ENCODE data around the gene LRBA.

The LRBA gene

DNA sequence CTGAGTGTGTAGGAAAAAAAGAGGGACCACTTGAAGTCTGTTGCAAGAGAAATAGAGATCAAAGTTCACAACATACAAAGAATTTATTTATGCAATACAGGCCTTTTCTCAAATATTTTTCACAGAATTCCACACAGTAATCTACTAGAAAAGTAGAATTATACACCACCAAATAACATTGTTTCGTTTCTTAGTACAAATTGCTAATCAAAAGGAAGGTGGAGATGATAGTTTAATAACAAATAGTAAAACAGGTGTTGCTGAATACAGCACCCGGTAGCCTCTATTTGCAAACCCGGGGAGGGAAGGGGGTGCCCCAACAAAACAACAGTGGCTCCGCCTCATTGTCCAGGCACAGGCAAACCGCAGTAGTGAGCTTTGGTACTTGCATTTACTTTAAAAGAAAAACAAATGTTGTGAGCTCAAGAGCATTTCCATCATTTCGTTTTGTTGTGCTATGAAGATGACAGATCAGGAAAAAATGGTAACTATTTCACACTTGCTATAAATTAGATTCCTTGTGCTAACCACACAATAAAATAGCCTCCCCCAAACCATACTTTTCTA lies 750.4 kb downstream of the LRBA start:
- no peaks in the 10 kb centered on the region for H3K4me1 ChIP-seq (ENCODE audit: control insufficient read depth, low read length)
- no peak overlapping the region for H3K4me2 ChIP-seq (ENCODE audit: low read length)
- no peak overlapping the region for H3K27ac ChIP-seq (ENCODE audit: low read depth, low read length)
- H3K79me2 ChIP-seq (ENCODE audit: control insufficient read depth, low read length), result no peaks in the 10 kb centered on the region
- H3K9me2 ChIP-seq (replicated peaks; ENCODE audit: control insufficient read depth, low read length), result no peaks in the 10 kb centered on the region
- TF ChIP-seq EZH2phosphoT487 (IDR thresholded peaks at IDR 0.05; ENCODE audit: borderline replicate concordance, low read length), result no peak
- TF ChIP-seq, protein P1, sequence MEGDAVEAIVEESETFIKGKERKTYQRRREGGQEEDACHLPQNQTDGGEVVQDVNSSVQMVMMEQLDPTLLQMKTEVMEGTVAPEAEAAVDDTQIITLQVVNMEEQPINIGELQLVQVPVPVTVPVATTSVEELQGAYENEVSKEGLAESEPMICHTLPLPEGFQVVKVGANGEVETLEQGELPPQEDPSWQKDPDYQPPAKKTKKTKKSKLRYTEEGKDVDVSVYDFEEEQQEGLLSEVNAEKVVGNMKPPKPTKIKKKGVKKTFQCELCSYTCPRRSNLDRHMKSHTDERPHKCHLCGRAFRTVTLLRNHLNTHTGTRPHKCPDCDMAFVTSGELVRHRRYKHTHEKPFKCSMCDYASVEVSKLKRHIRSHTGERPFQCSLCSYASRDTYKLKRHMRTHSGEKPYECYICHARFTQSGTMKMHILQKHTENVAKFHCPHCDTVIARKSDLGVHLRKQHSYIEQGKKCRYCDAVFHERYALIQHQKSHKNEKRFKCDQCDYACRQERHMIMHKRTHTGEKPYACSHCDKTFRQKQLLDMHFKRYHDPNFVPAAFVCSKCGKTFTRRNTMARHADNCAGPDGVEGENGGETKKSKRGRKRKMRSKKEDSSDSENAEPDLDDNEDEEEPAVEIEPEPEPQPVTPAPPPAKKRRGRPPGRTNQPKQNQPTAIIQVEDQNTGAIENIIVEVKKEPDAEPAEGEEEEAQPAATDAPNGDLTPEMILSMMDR (IDR thresholded peaks at IDR 0.05; ENCODE audit: low read depth, low read length, poor library complexity, severe bottlenecking), result no peak
- no peaks in the 10 kb centered on the region for H3K36me3 ChIP-seq (ENCODE audit: control insufficient read depth, low read length)
- H4K20me1 ChIP-seq (ENCODE audit: control insufficient read depth, insufficient read depth, low read depth, low read length), result no peaks in the 10 kb centered on the region
- H3F3A ChIP-seq (ENCODE audit: control insufficient read depth, insufficient read depth), result no peaks in the 10 kb centered on the region
- H3K9me3 ChIP-seq (ENCODE audit: control insufficient read depth, insufficient read depth, low read length), result no peaks in the 10 kb centered on the region
- no peaks in the 10 kb centered on the region for H3K27me3 ChIP-seq (ENCODE audit: control insufficient read depth, low read length)
- H3K4me3 ChIP-seq (ENCODE audit: low read length), result no peak overlapping the region

DNA sequence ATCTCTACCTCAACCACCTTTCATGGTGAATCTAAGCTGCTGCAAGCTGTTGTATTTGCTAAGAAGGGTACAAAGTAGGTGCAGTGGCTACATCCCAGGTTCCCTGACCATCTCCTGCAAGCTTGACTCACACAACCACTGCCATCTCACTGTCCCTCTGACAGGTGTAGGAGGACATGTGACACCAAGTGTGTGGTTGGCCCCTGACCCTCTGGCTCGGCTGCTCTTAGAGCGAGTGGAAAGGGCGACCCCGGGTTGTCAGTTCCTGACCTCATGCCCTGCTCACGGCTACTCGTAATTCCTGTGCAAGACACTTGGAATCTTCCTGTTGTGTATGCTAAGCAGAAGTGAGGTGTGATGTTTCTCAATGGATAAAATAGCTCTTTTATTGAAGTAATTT lies 752.5 kb downstream of the LRBA start:
- Histone ChIP-seq H3F3A (ENCODE audit: control insufficient read depth, insufficient read depth) (no peaks in the 10 kb centered on the region), H3K9me2 (replicated peaks; ENCODE audit: control insufficient read depth, low read length) (no peaks in the 10 kb centered on the region), H3K36me3 (ENCODE audit: control insufficient read depth, low read length) (no peaks in the 10 kb centered on the region), H3K27me3 (ENCODE audit: control insufficient read depth, low read length) (no peaks in the 10 kb centered on the region), H3K4me1 (ENCODE audit: control insufficient read depth, low read length) (no peaks in the 10 kb centered on the region), H3K4me2 (ENCODE audit: low read length) (no peak overlapping the region), H4K20me1 (ENCODE audit: control insufficient read depth, insufficient read depth, low read depth, low read length) (no peaks in the 10 kb centered on the region), H3K9me3 (ENCODE audit: control insufficient read depth, insufficient read depth, low read length) (no peaks in the 10 kb centered on the region), H3K4me3 (ENCODE audit: low read length) (no peak overlapping the region), H3K79me2 (ENCODE audit: control insufficient read depth, low read length) (no peaks in the 10 kb centered on the region), H3K27ac (ENCODE audit: low read depth, low read length) (no peak overlapping the region)
- TF ChIP-seq, protein P1 (IDR thresholded peaks at IDR 0.05; ENCODE audit: low read depth, low read length, poor library complexity, severe bottlenecking), result no peak
- TF ChIP-seq EZH2phosphoT487 (IDR thresholded peaks at IDR 0.05; ENCODE audit: borderline replicate concordance, low read length), result no peak

DNA sequence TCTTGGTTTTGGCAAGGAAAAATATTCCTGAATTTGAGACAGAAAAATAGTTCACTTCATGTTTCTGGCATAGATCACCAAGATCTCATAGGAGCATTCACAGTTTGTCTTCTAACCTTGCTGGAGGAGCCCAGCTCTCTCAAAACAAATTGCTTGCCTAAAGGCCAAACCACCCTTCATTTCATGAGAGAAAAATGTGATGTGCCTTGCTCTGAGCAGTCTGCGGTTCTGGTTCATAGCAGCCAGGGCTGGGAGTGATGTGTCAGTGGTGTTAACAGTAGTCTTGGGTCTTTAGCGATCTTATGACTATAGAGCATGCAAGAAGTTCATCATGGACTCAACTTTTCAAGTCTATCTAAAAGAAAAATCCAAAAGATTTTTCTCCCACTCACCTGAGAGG lies 753.5 kb downstream of the LRBA start:
- no peaks in the 10 kb centered on the region for H3K4me1 ChIP-seq (ENCODE audit: control insufficient read depth, low read length)
- no peak for TF ChIP-seq EZH2phosphoT487 (IDR thresholded peaks at IDR 0.05; ENCODE audit: borderline replicate concordance, low read length)
- TF ChIP-seq, protein P1 (IDR thresholded peaks at IDR 0.05; ENCODE audit: low read depth, low read length, poor library complexity, severe bottlenecking), result no peak

More for the DNA sequence above, 753.5 kb downstream of the LRBA start:
- Histone ChIP-seq H4K20me1 (ENCODE audit: control insufficient read depth, insufficient read depth, low read depth, low read length) (no peaks in the 10 kb centered on the region), H3K36me3 (ENCODE audit: control insufficient read depth, low read length) (no peaks in the 10 kb centered on the region), H3K27me3 (ENCODE audit: control insufficient read depth, low read length) (no peaks in the 10 kb centered on the region), H3K4me3 (ENCODE audit: low read length) (no peak overlapping the region), H3K9me3 (ENCODE audit: control insufficient read depth, insufficient read depth, low read length) (no peaks in the 10 kb centered on the region), H3F3A (ENCODE audit: control insufficient read depth, insufficient read depth) (no peaks in the 10 kb centered on the region), H3K79me2 (ENCODE audit: control insufficient read depth, low read length) (no peaks in the 10 kb centered on the region), H3K9me2 (replicated peaks; ENCODE audit: control insufficient read depth, low read length) (no peaks in the 10 kb centered on the region), H3K27ac (ENCODE audit: low read depth, low read length) (no peak overlapping the region), H3K4me2 (ENCODE audit: low read length) (no peak overlapping the region)
